Right atrium auricular region (tissue), 2 donors: ENCODE data around the gene AGAP1. TPM values are rescaled to one million over a fixed set of nuclear protein-coding genes. Genes with fewer than 3 reads are reported as not detected.

Source experiments
- DNase-seq: peaks from one replicate; pipeline ENCODE4 v3.0.0-alpha.2; 2019; ENCODE audit warnings: low spot score
- H3K27ac ChIP-seq, 2 donors: fragments of 200-600 bp; sonication (generic); 1 replicate in 1 of 2; 2 replicates in 1 of 2; pipeline ENCODE4 v1.5.1; 2016 to 2019
- H3K27me3 ChIP-seq, 2 donors: fragments of 200-600 bp; sonication (generic); one replicate each; pipeline versions ENCODE4 v1.5.1 to v1.6.0; 2017 to 2019
- H3K36me3 ChIP-seq: fragments of 200-600 bp; sonication (generic); one replicate; pipeline ENCODE4 v1.5.1; 2016
- H3K4me1 ChIP-seq, 2 donors: fragments of 200-600 bp; sonication (generic); one replicate each; pipeline versions ENCODE4 v1.5.1 to v1.6.0; 2017 to 2019
- H3K4me3 ChIP-seq, 2 donors: fragments of 200-600 bp; sonication (generic); 1 replicate in 1 of 2; 2 replicates in 1 of 2; pipeline ENCODE4 v1.5.1; 2017 to 2019; ENCODE audit warnings: mild to moderate bottlenecking in 1 of 2, moderate library complexity in 1 of 2
- H3K9me3 ChIP-seq, 2 donors: fragments of 200-600 bp; sonication (generic); one replicate each; pipeline ENCODE4 v1.5.1; 2019
- CTCF ChIP-seq, 2 donors: fragments of 200-600 bp; sonication (generic); IDR thresholded peaks; one replicate each; pipeline ENCODE4 v1.5.1; 2019; ENCODE audit warnings: antibody characterized with exemption in 2 of 2
- total RNA-seq, 2 donors: library from RNA; depleted of rRNA; stranded (reverse); fragments of >200 nt; gene quantifications; one replicate each; pipeline ENCODE4 v1.1.0, GENCODE V29; 2016

AGAP1 gene
- total RNA-seq, 2 donors from 2014 or later = 11.6 to 17.2 TPM

GRCh38 chr2:236120141-236120601 is 626.3 kb downstream of the AGAP1 start:
- H3K4me3 ChIP-seq = no peak overlapping the region
- no peak for TF ChIP-seq CTCF (IDR thresholded peaks at IDR 0.05)
- no peak overlapping the region for H3K27ac ChIP-seq
- no peaks in the 10 kb centered on the region for H3K27me3 ChIP-seq
- no peaks in the 10 kb centered on the region for H3K4me1 ChIP-seq
- H3K9me3 ChIP-seq = no peaks in the 10 kb centered on the region
- no peak for DNase-seq
- no peaks in the 10 kb centered on the region for H3K36me3 ChIP-seq

- H3K36me3 ChIP-seq = no peaks in the 10 kb centered on the region
- no peak for TF ChIP-seq CTCF (IDR thresholded peaks at IDR 0.05)
Measured at GRCh38 chr2:236120829-236121228, 627.0 kb downstream of the AGAP1 start.

GRCh38 chr2:236121546-236121945 is 627.7 kb downstream of the AGAP1 start:
- H3K4me3 ChIP-seq = no peak overlapping the region
- no peaks in the 10 kb centered on the region for H3K36me3 ChIP-seq
- no peaks in the 10 kb centered on the region for H3K27me3 ChIP-seq
- H3K27ac ChIP-seq = no peak overlapping the region
- no peaks in the 10 kb centered on the region for H3K9me3 ChIP-seq
- H3K4me1 ChIP-seq = no peaks in the 10 kb centered on the region
- no peak for DNase-seq
- TF ChIP-seq CTCF (IDR thresholded peaks at IDR 0.05) = no peak

More at GRCh38 chr2:236120829-236121228, 627.0 kb downstream of the AGAP1 start:
- H3K4me3 ChIP-seq = no peak overlapping the region
- no peaks in the 10 kb centered on the region for H3K9me3 ChIP-seq
- no peaks in the 10 kb centered on the region for H3K27me3 ChIP-seq
- H3K27ac ChIP-seq = no peak overlapping the region
- DNase-seq = no peak
- H3K4me1 ChIP-seq = no peaks in the 10 kb centered on the region

GRCh38 chr2:236122236-236122635 is 628.4 kb downstream of the AGAP1 start:
- no peak overlapping the region for H3K27ac ChIP-seq
- no peaks in the 10 kb centered on the region for H3K36me3 ChIP-seq
- no peak overlapping the region for H3K4me3 ChIP-seq
- no peak for DNase-seq
- no peaks in the 10 kb centered on the region for H3K9me3 ChIP-seq
- no peak for TF ChIP-seq CTCF (IDR thresholded peaks at IDR 0.05)
- H3K27me3 ChIP-seq = no peaks in the 10 kb centered on the region
- no peaks in the 10 kb centered on the region for H3K4me1 ChIP-seq

- Histone ChIP-seq H3K27ac (no peak overlapping the region), H3K27me3 (no peaks in the 10 kb centered on the region), H3K36me3 (no peaks in the 10 kb centered on the region), H3K4me1 (no peaks in the 10 kb centered on the region), H3K4me3 (no peak overlapping the region), H3K9me3 (no peaks in the 10 kb centered on the region)
- no peak for DNase-seq
- TF ChIP-seq CTCF (IDR thresholded peaks at IDR 0.05) = no peak
Measured at GRCh38 chr2:236123716-236124115, 629.9 kb downstream of the AGAP1 start.

GRCh38 chr2:236124182-236124893 is 630.5 kb downstream of the AGAP1 start:
- no peak for DNase-seq
- H3K9me3 ChIP-seq = no peaks in the 10 kb centered on the region
- TF ChIP-seq CTCF (IDR thresholded peaks at IDR 0.05) = no peak
- H3K4me3 ChIP-seq = no peak overlapping the region
- H3K4me1 ChIP-seq = no peaks in the 10 kb centered on the region
- H3K27ac ChIP-seq = no peak overlapping the region
- no peaks in the 10 kb centered on the region for H3K36me3 ChIP-seq
- no peaks in the 10 kb centered on the region for H3K27me3 ChIP-seq
